GM19043 (cell line): ENCODE measurements around the gene C11orf68.
"Not testable (repeated sequence)": the region's sequence is repeated elsewhere in the genome, so short reads cannot be mapped to it uniquely, and the experiment has no call there.

ENCODE experiments used
- ATAC-seq: cut with Tn5 transposase; IDR thresholded peaks from one replicate; pipeline ENCODE4 v1.9.1; 2021; ENCODE audit warnings: low read depth; ENCODE audit not compliant: unreplicated experiment

The C11orf68 gene

GRCh38 chr11:65918211-65919140, at the start of gene C11orf68:
TSS of gene C11orf68 (minus strand) at chr11:65919062. CDS start at chr11:65919031, 31 bp downstream.
- ATAC-seq = peak; percentile 33

- no peak for ATAC-seq
Measured at GRCh38 chr11:65967329-65967934, 48.6 kb upstream of the C11orf68 start.

GRCh38 chr11:65965986-65966762, 47.3 kb upstream of the C11orf68 start:
- ATAC-seq = no peak

GRCh38 chr11:65964906-65965305, 46.0 kb upstream of the C11orf68 start:
- ATAC-seq = no peak

- no peak for ATAC-seq
Measured at GRCh38 chr11:65962141-65962564, 43.3 kb upstream of the C11orf68 start.

- ATAC-seq = peak; percentile 85
Measured at GRCh38 chr11:65961267-65962140, 42.6 kb upstream of the C11orf68 start, which contains the start of gene SART1. TSS of gene SART1 (plus strand) at chr11:65961734. CDS start at chr11:65961781, 47 bp downstream.

- no peak for ATAC-seq
Measured at GRCh38 chr11:65960824-65961266, 42.0 kb upstream of the C11orf68 start.

GRCh38 chr11:65958774-65959420, 40.0 kb upstream of the C11orf68 start:
- no peak for ATAC-seq

- no peak for ATAC-seq
Measured at GRCh38 chr11:65958291-65958690, 39.4 kb upstream of the C11orf68 start.

- ATAC-seq = no peak
Measured at GRCh38 chr11:65954771-65955170, 35.9 kb upstream of the C11orf68 start.

- ATAC-seq = no peak
Measured at GRCh38 chr11:65953471-65953870, 34.6 kb upstream of the C11orf68 start.

- ATAC-seq = no peak
Measured at GRCh38 chr11:65952052-65952521, 33.2 kb upstream of the C11orf68 start.

- ATAC-seq = not testable (repeated sequence)
Measured at GRCh38 chr11:65951641-65952040, 32.8 kb upstream of the C11orf68 start.

GRCh38 chr11:65950711-65951110, 31.8 kb upstream of the C11orf68 start:
- not testable (repeated sequence) for ATAC-seq

GRCh38 chr11:65947603-65948125, 28.8 kb upstream of the C11orf68 start:
- no peak for ATAC-seq

- ATAC-seq = no peak
Measured at GRCh38 chr11:65947133-65947532, 28.3 kb upstream of the C11orf68 start.

GRCh38 chr11:65946655-65947054, 27.8 kb upstream of the C11orf68 start:
- ATAC-seq = no peak

- ATAC-seq = no peak
Measured at GRCh38 chr11:65945941-65946558, 27.2 kb upstream of the C11orf68 start.
